GM21619 (cell line): Measurements from ENCODE around the gene APLN.
A peak's percentile ranks its signal among the peaks of the same experiment; 100 is the strongest.

ENCODE experiments used
- ATAC-seq: cut with Tn5 transposase; IDR thresholded peaks from one replicate; pipeline ENCODE4 v1.9.1; 2021; ENCODE audit not compliant: unreplicated experiment

APLN gene

DNA sequence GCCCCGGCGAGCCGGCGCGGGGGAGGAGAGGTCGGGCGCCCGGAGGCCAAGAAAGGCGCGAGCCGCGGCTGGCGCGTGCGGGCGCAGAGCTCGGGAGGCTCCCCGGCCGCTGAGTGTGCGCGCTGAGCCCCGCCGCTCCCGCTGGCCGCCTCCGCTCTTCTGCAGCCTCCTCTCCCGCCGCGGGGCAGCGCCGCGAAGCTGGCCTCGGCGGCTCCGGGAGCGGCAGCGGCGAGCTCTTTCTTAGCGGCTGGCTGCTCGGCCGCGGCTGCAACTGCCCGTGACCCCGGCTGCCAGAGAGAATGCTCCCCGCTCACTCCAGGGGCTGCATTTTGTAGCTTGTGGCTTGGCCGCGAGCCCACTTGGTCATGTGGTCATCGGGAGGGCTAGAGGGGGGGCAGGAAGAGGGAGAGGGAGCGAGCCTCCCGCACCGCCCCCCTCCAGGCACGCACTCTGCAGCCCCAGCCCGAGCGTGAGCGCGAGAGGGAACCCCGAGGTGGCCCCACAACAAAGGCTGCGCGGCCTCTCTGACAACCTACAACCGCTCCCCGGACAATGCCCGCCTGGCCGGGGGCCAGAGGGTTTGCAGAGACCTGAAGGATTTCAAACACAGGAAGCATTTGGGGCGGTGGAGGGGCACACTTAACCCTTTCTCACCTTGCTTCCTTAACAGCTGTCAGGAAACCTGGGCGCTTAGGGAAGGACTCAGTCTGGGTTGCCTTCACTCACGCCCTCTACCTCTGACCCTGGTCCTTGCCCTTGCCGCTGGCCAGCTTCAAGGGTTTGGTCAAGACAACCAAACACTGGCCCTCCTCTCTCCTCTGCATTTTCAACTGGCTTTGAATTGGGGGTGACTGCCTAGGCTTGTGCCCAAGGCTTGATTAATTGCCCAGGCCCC lies at the start of gene APLN:
TSS of gene APLN (minus strand) at position 305 of the 895 bp plus-strand sequence. CDS start 326 bp downstream, outside the sequence.
- ATAC-seq = peak; percentile 36

- no peak for ATAC-seq
These were observed 49.7 kb upstream of the APLN start for GRCh38 chrX:129704491-129704890.

GRCh38 chrX:129701624-129702069 lies 46.9 kb upstream of the APLN start:
- no peak for ATAC-seq

DNA sequence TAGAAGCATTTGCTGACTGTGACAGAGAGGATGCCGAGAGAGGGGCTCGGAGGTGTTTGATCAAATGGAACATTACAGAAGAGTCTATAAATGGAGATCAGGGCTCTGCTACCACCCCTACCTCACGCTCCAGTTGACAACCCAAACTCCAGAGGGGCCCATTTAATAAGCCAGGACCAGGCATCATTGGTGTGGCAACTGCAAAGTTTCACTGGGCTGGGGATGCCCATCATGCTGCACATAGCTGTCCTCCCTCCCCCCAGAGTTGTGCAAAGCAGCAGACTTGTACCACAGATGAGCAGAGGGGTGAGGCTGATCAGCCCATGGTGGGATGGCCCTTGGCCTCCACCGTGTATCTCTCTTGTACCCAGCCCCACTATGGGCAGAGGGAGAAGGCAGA lies 45.8 kb upstream of the APLN start:
- no peak for ATAC-seq

- no peak for ATAC-seq
These were observed 43.4 kb upstream of the APLN start for GRCh38 chrX:129698150-129698549.

DNA sequence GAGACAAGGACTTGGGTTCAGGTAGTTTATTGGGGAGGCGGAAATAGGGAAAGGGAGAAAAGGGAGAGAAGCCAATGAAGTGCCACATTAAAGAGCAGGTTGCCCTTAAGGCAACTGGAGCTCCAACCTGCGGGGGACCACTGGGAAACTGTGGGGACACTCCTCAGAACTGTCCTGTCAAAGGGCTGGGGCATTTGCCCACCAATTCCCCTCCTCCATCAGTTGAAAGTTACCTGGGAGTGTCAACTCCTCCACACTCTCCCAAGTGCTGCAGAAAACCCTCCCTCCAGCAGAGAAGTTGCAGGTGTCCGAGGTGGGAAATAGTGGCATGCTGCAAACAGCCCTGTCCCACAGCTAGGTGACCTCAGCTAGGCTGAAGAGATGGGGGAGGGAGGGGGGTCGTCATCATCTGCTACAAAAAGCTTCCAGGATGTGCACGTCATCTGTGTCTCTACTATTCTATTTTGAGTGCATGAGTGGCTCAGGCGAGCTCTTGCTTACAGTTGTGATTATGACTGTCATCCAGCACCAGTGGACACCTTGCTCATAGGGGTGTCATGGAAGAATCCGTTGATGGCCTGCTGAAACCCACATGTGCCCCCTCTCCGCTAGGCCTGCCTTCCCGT lies 42.6 kb upstream of the APLN start:
- ATAC-seq = no peak

DNA sequence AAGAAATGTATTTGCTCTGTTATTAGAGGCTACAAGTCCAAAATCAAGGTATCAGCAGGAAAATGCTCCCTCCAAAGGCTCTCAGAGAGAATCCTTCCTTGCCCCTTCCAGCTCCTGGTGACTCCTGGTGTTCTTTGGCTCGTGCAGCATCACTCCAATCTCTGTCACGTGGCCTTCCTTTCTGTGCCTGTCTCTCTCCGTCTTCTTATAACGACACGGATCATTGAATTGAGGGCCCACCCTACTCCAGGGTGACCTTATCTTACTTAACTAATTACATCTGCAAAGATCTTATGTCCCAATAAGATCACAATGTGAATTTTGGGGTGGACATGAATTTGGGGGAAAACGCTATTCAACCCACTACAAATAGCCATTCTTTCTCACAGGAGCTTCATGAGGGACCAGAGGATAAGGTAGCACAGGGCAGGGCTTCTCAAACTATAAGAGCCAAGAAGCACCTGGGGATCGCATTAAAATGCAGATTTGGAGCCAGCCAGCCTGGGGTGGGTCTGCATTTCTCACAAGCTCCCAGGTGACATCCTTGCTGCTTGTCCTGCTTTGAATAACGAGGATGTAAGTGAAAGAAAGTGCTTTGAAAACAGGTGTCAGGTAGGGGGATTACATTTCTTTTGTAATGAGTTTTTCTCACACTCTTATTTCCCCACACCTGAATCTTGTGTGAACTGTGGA lies 41.9 kb upstream of the APLN start:
- no peak for ATAC-seq

DNA sequence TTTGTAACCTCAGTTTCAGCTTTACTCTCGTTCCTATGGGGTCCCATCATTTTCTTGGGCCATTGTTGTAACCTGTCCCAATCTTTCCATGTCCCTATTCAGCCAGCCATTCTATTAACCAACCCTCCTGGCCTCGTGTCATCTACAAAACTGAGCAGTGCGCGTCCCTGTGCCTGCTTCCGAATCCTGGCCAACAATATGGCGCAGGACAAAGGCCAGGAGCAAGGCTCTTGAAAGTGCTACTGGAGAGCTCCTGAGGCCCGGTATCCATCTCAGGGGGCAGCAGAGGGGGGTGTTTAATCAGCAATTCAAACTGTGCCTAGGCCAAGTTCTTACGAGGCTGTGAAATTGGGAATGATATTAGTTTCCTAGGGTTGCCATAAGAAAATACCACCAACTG lies 41.2 kb upstream of the APLN start:
- no peak for ATAC-seq

DNA sequence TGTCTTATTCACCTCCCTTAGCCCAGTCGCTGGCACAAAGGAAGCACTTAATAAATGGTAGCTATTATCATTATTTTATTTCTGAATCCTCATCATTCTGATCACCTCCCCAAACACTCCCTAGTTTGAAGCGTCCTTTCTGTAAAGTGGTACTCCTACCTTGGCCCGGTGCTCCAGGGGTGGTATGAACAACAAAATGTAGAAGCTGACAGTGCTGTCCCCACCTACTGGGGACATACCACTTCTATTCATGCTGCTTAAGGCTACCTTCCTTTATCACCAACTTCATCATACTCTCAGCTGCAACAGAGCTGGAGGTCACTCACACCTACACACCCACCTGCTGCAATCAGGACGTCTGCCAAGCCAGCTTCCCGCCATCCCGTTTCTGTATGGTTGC lies 40.8 kb upstream of the APLN start:
- ATAC-seq = no peak

DNA sequence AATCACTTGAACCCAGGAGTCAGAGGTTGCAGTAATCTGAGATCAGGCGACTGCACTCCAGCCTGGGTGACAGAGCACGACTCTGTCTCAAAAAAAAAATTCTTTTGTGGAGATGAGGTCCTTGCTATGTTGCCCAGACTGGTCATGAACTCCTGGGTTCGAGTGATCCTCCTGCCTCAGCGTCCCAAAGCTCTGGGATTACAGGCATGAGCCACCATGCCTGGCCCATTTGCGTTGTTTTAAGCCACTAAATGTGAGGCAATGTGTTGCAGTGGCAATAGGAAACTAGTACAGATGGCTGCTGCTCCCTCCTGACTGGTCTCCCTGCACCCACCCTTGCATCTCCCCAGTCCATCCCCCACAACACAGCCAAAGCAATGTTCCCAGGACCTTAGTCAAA lies 40.0 kb upstream of the APLN start:
- no peak for ATAC-seq

- ATAC-seq = no peak
These were observed 38.6 kb upstream of the APLN start for GRCh38 chrX:129693354-129693753.

GRCh38 chrX:129690435-129690834 lies 35.7 kb upstream of the APLN start:
- ATAC-seq = no peak

GRCh38 chrX:129689796-129690195 lies 35.0 kb upstream of the APLN start:
- no peak for ATAC-seq

DNA sequence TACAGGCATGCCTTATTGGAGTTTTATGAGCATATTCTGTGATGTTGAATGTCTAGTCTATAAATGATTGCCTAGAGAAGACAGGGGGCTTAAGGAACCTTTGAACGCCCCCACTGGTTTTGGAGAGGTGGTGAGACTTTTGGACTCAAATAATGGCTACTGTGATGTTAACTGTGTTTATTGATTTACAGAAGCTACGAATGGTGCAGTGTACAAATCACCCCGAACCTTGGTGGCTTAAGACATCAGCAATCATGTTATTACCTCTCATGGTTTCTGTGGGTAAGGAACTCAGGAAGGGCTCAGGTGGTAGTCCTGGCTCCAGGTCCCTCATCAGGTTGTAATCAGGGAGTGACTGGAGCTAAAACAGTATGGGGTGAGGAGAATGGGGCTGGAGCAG lies 33.3 kb upstream of the APLN start:
- ATAC-seq = no peak

- ATAC-seq = no peak
These were observed 31.7 kb upstream of the APLN start for GRCh38 chrX:129686422-129686948.

DNA sequence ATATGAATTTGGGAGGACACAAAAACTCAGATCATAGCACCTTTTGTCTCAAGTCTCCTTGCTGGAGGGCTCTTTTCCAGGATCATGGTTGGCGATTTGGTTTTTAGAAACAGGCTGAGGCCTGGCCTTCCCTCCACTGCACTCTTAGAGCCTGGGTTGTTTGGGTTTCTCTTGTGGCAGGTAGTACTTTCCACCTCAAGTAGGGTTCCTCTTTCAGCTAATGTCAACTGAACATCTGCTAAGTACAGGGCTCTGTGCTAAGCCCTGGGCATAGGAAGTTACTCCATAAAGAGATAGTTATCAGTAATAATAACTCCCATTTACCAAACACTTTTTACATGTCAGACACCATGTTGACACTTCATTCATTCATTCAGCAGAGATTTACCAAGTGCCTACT lies 28.2 kb upstream of the APLN start:
- ATAC-seq = no peak

DNA sequence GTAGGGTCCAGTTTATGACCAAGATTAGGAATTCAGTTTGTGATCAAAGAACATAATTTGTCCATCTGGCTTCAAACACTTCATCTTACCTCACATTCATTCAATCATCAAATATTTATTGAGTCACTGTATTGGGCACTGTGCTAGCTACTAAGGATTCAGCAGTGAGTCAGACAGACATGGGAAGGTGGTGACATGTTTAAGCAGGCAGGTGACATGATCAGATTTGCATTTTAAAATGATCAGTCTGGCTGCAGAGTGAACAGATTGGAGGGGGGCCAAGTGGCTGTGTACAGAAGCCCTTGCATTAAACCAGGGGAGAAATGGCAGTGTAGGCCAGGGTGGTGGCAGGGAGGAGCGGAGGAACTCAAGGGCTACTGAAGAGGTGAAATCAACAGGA lies 25.1 kb upstream of the APLN start:
- ATAC-seq = no peak

DNA sequence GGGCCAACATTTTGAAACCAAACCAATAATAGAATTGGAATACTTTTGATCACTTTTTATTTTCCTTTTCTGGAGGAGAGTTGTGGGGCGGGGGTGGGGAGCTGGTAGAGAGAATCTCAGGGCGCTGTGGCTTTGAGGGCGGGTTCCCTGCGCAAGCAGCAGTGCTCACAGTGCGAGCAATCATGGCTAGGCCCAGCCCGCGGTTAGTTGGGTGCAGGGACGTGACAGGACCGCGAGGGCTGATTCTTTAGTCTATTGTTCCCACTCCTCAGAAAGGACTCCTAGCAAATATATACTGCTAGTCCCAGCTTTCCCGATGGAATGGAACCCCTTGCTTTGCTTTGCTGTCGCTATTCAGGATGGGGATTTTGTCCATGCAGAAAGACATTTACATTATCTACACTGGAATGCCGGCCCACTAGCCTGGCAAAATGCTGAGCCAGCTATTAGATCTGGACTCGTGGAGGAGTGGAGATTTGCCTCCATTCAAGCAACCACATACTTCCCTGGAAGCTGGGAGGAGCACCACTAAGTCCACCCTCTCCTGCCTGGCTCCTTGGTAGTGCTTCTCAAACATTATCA lies 23.9 kb upstream of the APLN start:
- ATAC-seq = peak; percentile 40

GRCh38 chrX:129667412-129667811 lies 12.7 kb upstream of the APLN start:
- no peak for ATAC-seq

DNA sequence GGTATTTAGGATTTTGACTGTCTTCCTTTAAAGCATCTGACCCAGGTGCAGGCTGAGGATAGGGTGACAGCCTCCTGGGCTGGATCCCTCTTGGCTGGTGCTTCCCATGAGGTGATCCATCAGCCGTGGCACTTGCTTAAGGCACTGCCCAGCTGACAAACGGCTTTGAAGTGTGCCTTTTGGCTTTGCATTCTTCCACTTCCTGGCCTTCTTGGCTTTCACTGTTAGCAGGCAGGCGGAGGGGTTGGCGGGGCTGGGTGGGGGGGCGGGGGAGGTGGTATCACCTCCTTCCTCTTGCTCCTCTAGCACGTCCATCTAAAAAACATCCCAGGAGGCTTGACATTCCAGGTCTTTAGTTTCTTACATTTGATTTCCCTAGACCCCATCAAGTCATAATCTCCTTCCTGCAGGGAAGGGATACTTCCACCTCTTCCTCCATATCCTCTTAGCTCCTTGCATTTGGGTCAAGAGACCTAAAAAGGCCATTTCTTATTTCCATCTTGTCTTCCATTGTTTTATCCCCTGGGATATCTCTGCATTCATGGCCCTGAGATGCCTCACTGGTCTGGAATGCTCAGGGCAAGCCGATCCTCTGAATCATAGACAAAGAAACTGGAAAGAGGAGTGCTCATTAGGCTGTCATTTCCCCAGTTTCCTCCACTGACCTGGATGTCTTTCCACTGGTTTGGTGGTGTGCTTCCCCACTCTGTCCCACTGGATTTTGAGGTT lies 11.3 kb upstream of the APLN start:
- no peak for ATAC-seq

- ATAC-seq = no peak
These were observed 8.4 kb upstream of the APLN start for GRCh38 chrX:129663171-129663570.
